HCT116 (cell line): Measurements from ENCODE around the gene CUEDC1. TPM values are rescaled to one million over a fixed set of nuclear protein-coding genes. Genes with fewer than 3 reads are reported as not detected.

Experiments
- ATAC-seq: fragments of 200-7000 bp; cut with Tn5 transposase; 2 replicates; pipeline ENCODE4 v1.9.1; 2020; ENCODE audit warnings: mild to moderate bottlenecking, moderate library complexity
- BruUV-seq: library from RNA; stranded (reverse); fragments of 400-500 nt; replicated peaks from 2 replicates; lab custom pipeline; 2021; lab: Mats Ljungman, UMichigan
- CTCF ChIA-PET: fragments of 300-600 bp; sonication (Branson Sonifier 250); formaldehyde crosslinking; loops from one replicate; lab custom pipeline; 2021; ENCODE audit warnings: antibody characterized with exemption; lab: Charles Lee
- POLR2A ChIA-PET: fragments of 300-600, 350-600 bp; sonication (Branson Sonifier 250); formaldehyde crosslinking; loops from one replicate; lab custom pipeline; 2021; ENCODE audit warnings: antibody characterized with exemption; lab: Charles Lee
- RAD21 ChIA-PET, 2 experiments: fragments of 300-600 bp; sonication (Branson Sonifier 250); formaldehyde crosslinking; loops; one replicate each; lab custom pipeline; 2023; ENCODE audit warnings: low total read pairs in 2 of 2; ENCODE audit not compliant: uncharacterized antibody in 2 of 2, unreplicated experiment in 2 of 2, low non-redundant PET in 1 of 2; lab: Charles Lee
- DNase-seq: peaks from one replicate; pipeline ENCODE4 v3.0.0-alpha.2; 2010; ENCODE audit warnings: low read depth, low spot score
- H2AFZ ChIP-seq: fragments of 200-600 bp; shearing (Covaris generic), sonication (generic); 2 replicates; pipeline ENCODE4 v1.6.1; 2017; ENCODE audit warnings: low read depth, mixed run types, mixed read lengths, antibody characterized with exemption, low read length; ENCODE audit not compliant: poor library complexity, severe bottlenecking
- H3K27ac ChIP-seq: 2 replicates; pipeline ENCODE4 v1.5.1; 2012; ENCODE audit warnings: low read depth, low read length
- H3K27me3 ChIP-seq: fragments of 200-600 bp; sonication (generic); 2 replicates; pipeline ENCODE4 v1.6.1; 2016; ENCODE audit warnings: mixed run types, low read length, mixed read lengths; ENCODE audit not compliant: insufficient read depth
- H3K36me3 ChIP-seq, 2 experiments: fragments of 200-500 bp in 1 of 2; fragments of 200-600 bp in 1 of 2; sonication (Bioruptor generic) in 1 of 2; sonication (generic) in 1 of 2; 2 replicates each; pipeline versions ENCODE4 v1.5.1 to v1.6.1; 2014 to 2016; ENCODE audit warnings: low read length in 2 of 2, inconsistent platforms in 1 of 2, mixed read lengths in 1 of 2, mixed run types in 1 of 2; ENCODE audit not compliant: insufficient read depth in 2 of 2, control insufficient read depth in 1 of 2
- H3K4me1 ChIP-seq, 2 experiments: fragments of 200-600 bp in 1 of 2; sonication (generic) in 1 of 2; 2 replicates each; pipeline versions ENCODE4 v1.5.1 to v1.6.1; 2012 to 2017; ENCODE audit warnings: low read length in 2 of 2, inconsistent platforms in 1 of 2, mild to moderate bottlenecking in 1 of 2, mixed read lengths in 1 of 2, mixed run types in 1 of 2, moderate library complexity in 1 of 2; ENCODE audit not compliant: insufficient read depth in 2 of 2, control insufficient read depth in 1 of 2
- H3K4me2 ChIP-seq: fragments of 200-600 bp; sonication (generic); 2 replicates; pipeline ENCODE4 v1.6.1; 2017; ENCODE audit warnings: mixed run types, low read length, mixed read lengths
- H3K4me3 ChIP-seq, 2 experiments: fragments of 200-600 bp in 1 of 2; sonication (generic) in 1 of 2; replicated peaks in 1 of 2; 2 replicates each; pipeline ENCODE4 v1.5.1; 2011 to 2016; ENCODE audit warnings: low read length in 2 of 2, control low read depth in 1 of 2, low read depth in 1 of 2, mild to moderate bottlenecking in 1 of 2, mixed read lengths in 1 of 2, mixed run types in 1 of 2
- H3K79me2 ChIP-seq: fragments of 200-600 bp; sonication (generic); 2 replicates; pipeline ENCODE4 v1.6.1; 2017; ENCODE audit warnings: mild to moderate bottlenecking, mixed run types, low read length, moderate library complexity, mixed read lengths; ENCODE audit not compliant: insufficient read depth
- H3K9ac ChIP-seq: fragments of 200-600 bp; sonication (generic); 2 replicates; pipeline ENCODE4 v1.6.1; 2016; ENCODE audit warnings: low read length, mixed read lengths
- H3K9me2 ChIP-seq: fragments of 200-600 bp; sonication (generic), shearing (Covaris generic); 2 replicates; pipeline ENCODE4 v1.6.1; 2017; ENCODE audit warnings: mixed run types, mild to moderate bottlenecking, moderate library complexity; ENCODE audit not compliant: insufficient read depth
- H3K9me3 ChIP-seq, 2 experiments: fragments of 200-500 bp in 1 of 2; fragments of 200-600 bp in 1 of 2; sonication (Bioruptor generic) in 1 of 2; sonication (generic) in 1 of 2; 2 replicates each; pipeline ENCODE4 v1.6.1; 2014 to 2017; ENCODE audit warnings: low read length in 2 of 2, mixed read lengths in 2 of 2, inconsistent platforms in 1 of 2, low read depth in 1 of 2, mild to moderate bottlenecking in 1 of 2, mixed run types in 1 of 2, moderate library complexity in 1 of 2; ENCODE audit not compliant: control insufficient read depth in 1 of 2, insufficient read depth in 1 of 2
- H4K20me1 ChIP-seq: fragments of 200-600 bp; sonication (generic), shearing (Covaris generic); 2 replicates; pipeline ENCODE4 v1.6.1; 2017; ENCODE audit warnings: mixed run types, mild to moderate bottlenecking, moderate library complexity; ENCODE audit not compliant: insufficient read depth
- CBX3 ChIP-seq: IDR thresholded peaks from 2 replicates; pipeline ENCODE4 v1.6.1; 2012; ENCODE audit warnings: low read depth
- CEBPB ChIP-seq: IDR thresholded peaks from 2 replicates; pipeline ENCODE4 v1.6.1; 2012; ENCODE audit warnings: low read depth
- ELF1 ChIP-seq: IDR thresholded peaks from 2 replicates; pipeline ENCODE4 v1.6.1; 2012; ENCODE audit warnings: low read depth, borderline replicate concordance
- EZH2 ChIP-seq: fragments of 200-600 bp; sonication (generic); IDR thresholded peaks from 2 replicates; pipeline ENCODE4 v1.6.1; 2017; ENCODE audit warnings: antibody characterized with exemption, mixed run types
- EZH2phosphoT487 ChIP-seq: fragments of 200-600 bp; IDR thresholded peaks from 2 replicates; pipeline ENCODE4 v1.6.1; 2018; ENCODE audit warnings: antibody characterized with exemption, borderline replicate concordance
- JUND ChIP-seq: IDR thresholded peaks from 2 replicates; pipeline ENCODE4 v1.6.1; 2012
- MAX ChIP-seq: IDR thresholded peaks from 2 replicates; pipeline ENCODE4 v1.6.1; 2012
- POLR2AphosphoS5 ChIP-seq: IDR thresholded peaks from 2 replicates; pipeline ENCODE4 v1.6.1; 2011; ENCODE audit warnings: mild to moderate bottlenecking, low read depth, low read length, moderate library complexity
- SIN3A ChIP-seq: IDR thresholded peaks from 2 replicates; pipeline ENCODE4 v1.6.1; 2012; ENCODE audit warnings: low read depth
- SP1 ChIP-seq: IDR thresholded peaks from 2 replicates; pipeline ENCODE4 v1.6.1; 2012; ENCODE audit warnings: low read depth
- TCF7L2 ChIP-seq: IDR thresholded peaks from 2 replicates; pipeline ENCODE4 v1.7.0; 2011; ENCODE audit warnings: borderline replicate concordance, inconsistent platforms; ENCODE audit not compliant: insufficient read depth, insufficient read length; ENCODE audit errors: extremely low read depth
- YY1 ChIP-seq: IDR thresholded peaks from 2 replicates; pipeline ENCODE4 v1.6.1; 2011; ENCODE audit warnings: low read length, low read depth, moderate library complexity, mild to moderate bottlenecking; ENCODE audit not compliant: insufficient replicate concordance; ENCODE audit errors: extremely low read depth
- intact Hi-C: fragments of 100-400 bp; cut with micrococcal nuclease; formaldehyde crosslinking; loops from 2 replicates; pipeline ENCODE4 v1.10.0; 2022
- total RNA-seq: library from RNA; stranded (reverse); gene quantifications from one replicate; pipeline ENCODE4 v1.2.1, GENCODE V29; 2021; ENCODE audit not compliant: unreplicated experiment
- TF ChIP-seq, protein P1 (sequence below), 3 experiments: fragments of 200-600 bp in 1 of 3; sonication (generic) in 1 of 3; IDR thresholded peaks in 2 of 3; conservative IDR thresholded peaks in 1 of 3; 2 replicates each; pipeline ENCODE4 v1.5.1; 2012 to 2017; ENCODE audit warnings: low read depth in 2 of 3, low read length in 2 of 3, antibody characterized with exemption in 1 of 3, borderline replicate concordance in 1 of 3, control low read depth in 1 of 3, mild to moderate bottlenecking in 1 of 3, mixed read lengths in 1 of 3, mixed run types in 1 of 3, moderate library complexity in 1 of 3; ENCODE audit not compliant: insufficient read depth in 1 of 3

Gene CUEDC1
- total RNA-seq, 1 experiment from 2014 or later, result 60.2 TPM

DNA sequence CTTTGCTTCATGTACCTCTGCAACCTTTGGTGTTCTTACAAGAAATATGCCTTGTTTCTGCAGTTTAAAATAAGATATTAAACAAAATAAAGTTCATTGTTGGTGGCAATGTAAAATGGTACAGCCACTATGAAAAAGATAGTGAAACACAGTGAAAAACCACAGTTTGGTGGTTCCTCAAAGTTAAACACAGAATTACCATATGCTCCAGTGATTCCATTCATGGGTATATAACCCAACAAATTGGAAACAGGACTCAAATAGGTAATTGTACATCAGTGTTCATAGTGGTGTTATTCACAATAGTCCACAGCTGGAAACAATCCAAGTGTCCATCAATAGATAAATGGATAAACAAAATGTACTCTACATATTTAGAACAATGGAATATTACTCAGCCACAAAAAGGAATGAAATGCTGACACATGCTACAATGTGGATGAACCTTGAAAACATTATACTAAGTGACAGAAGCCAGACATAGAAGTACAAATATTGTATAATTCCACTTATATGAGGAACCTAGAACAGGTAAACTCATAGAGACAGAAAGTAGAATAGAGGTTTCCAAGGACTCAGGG, 49.2 kb downstream of the CUEDC1 start:
- no TSS peak for BruUV-seq
- DNase-seq, result no peak
- ChIA-PET POLR2A (interaction anchor here (1.2 kb wide), 1 partner anchor 41 kb away, joined by 3 read pairs; no protein-coding TSS in a partner anchor), RAD21 (no interaction called here), CTCF (interaction anchor here (1.1 kb wide), 1 partner anchor 94 kb away, joined by 3 read pairs; no protein-coding TSS in a partner anchor)
- Histone ChIP-seq H3K79me2 (peaks cover 58% of the 10 kb centered on the region), H3K36me3 (peaks cover 0 to 4% of the 10 kb centered on the region in 2 experiments; a peak in 1 of 4 replicates), H2AFZ (no peak overlapping the region), H4K20me1 (no peaks in the 10 kb centered on the region), H3K9me2 (no peaks in the 10 kb centered on the region), H3K27ac (no peak overlapping the region), H3K4me2 (0 out of 2 replicates have a peak overlapping the region, but pooled peaks have one; percentile 3), H3K27me3 (no peaks in the 10 kb centered on the region), H3K4me1 (peaks cover 63 to 94% of the 10 kb centered on the region in 2 experiments), H3K4me3 (no peak overlapping the region), H3K9me3 (no peaks in the 10 kb centered on the region), H3K9ac (no peak overlapping the region)
- intact Hi-C loops, result no loop called here
- ATAC-seq, result no peak
- TF ChIP-seq CBX3, result 0 out of 2 replicates have a peak, but pooled peaks have one; percentile 14
- TF ChIP-seq POLR2AphosphoS5, result no peak
- TF ChIP-seq, protein P1, sequence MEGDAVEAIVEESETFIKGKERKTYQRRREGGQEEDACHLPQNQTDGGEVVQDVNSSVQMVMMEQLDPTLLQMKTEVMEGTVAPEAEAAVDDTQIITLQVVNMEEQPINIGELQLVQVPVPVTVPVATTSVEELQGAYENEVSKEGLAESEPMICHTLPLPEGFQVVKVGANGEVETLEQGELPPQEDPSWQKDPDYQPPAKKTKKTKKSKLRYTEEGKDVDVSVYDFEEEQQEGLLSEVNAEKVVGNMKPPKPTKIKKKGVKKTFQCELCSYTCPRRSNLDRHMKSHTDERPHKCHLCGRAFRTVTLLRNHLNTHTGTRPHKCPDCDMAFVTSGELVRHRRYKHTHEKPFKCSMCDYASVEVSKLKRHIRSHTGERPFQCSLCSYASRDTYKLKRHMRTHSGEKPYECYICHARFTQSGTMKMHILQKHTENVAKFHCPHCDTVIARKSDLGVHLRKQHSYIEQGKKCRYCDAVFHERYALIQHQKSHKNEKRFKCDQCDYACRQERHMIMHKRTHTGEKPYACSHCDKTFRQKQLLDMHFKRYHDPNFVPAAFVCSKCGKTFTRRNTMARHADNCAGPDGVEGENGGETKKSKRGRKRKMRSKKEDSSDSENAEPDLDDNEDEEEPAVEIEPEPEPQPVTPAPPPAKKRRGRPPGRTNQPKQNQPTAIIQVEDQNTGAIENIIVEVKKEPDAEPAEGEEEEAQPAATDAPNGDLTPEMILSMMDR (IDR thresholded peaks at IDR 0.05 in 2 of 3, conservative IDR thresholded peaks at IDR 0.05 in 1 of 3; ENCODE audit: borderline replicate concordance in 1 of 3, insufficient read depth in 1 of 3, low read depth in 2 of 3, low read length in 2 of 3), result no peak
- no peak for TF ChIP-seq JUND

DNA sequence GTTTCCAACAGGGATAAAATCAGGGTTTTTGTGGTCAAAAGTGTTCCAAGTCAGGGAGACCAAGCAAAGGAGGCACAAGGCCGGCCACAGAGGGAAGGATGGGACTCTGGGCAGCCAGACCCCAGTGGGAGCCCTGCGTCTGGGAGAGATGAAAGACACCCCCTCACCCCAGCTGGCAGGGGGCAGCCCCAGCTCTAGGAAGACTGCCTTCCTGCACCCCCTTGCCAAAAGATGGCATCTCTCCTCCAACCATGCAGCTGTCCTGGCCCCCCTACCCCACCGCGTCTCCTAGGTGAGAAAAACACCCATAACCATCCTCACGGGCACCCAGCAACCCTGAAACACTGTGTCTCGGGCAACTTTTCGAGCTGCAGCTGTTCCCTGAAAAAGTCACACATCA, 51.3 kb downstream of the CUEDC1 start:
- peak overlapping the region; percentile 53 for H3K9ac ChIP-seq
- TF ChIP-seq EZH2phosphoT487, result no peak
- no peak for TF ChIP-seq CEBPB
- TF ChIP-seq CBX3, result no peak
- no peak for TF ChIP-seq POLR2AphosphoS5
- TF ChIP-seq YY1, result no peak
- no peak for TF ChIP-seq SIN3A
- TF ChIP-seq TCF7L2, result no peak
- TF ChIP-seq MAX, result no peak
- no peak for TF ChIP-seq SP1
- TF ChIP-seq EZH2, result no peak
- no peak for TF ChIP-seq ELF1
- TF ChIP-seq, protein P1 (IDR thresholded peaks at IDR 0.05 in 2 of 3, conservative IDR thresholded peaks at IDR 0.05 in 1 of 3; ENCODE audit: borderline replicate concordance in 1 of 3, insufficient read depth in 1 of 3, low read depth in 2 of 3, low read length in 2 of 3), result no peak

More for the DNA sequence above, 51.3 kb downstream of the CUEDC1 start:
- CTCF ChIA-PET, result interaction anchor here (0.9 to 1.7 kb wide), 7 partner anchors 11 to 96 kb away, joined by 3 to 13 read pairs (median 3); no protein-coding TSS in a partner anchor
- Histone ChIP-seq H3K79me2 (peaks cover 67% of the 10 kb centered on the region), H3K27ac (peak overlapping the region; percentile 60), H2AFZ (no peak overlapping the region), H4K20me1 (no peaks in the 10 kb centered on the region), H3K4me1 (peaks cover 71 to 97% of the 10 kb centered on the region in 2 experiments), H3K27me3 (no peaks in the 10 kb centered on the region), H3K4me2 (peak overlapping the region; percentile 69), H3K36me3 (peaks cover 0 to 4% of the 10 kb centered on the region in 2 experiments; a peak in 1 of 4 replicates), H3K9me2 (no peaks in the 10 kb centered on the region), H3K4me3 (peak overlapping the region in 1 of 2 experiments; percentile 31; a peak in 1 of 4 replicates), H3K9me3 (no peaks in the 10 kb centered on the region)
- RAD21 ChIA-PET, result interaction anchor here (0.6 to 1.3 kb wide), 10 partner anchors 10 to 83 kb away, joined by 3 to 10 read pairs (median 3); no protein-coding TSS in a partner anchor
- ATAC-seq, result no peak
- POLR2A ChIA-PET, result interaction anchor here (0.8 to 2.9 kb wide), 11 partner anchors 8 to 179 kb away, joined by 3 to 16 read pairs (median 5); partner anchors contain the start of genes DYNLL2 and SRSF1
- no TSS peak for BruUV-seq
- intact Hi-C loops, result no loop called here
- DNase-seq, result no peak
